A172 (cell line): ENCODE data around the gene C9orf43. TPM values are rescaled to one million over a fixed set of nuclear protein-coding genes. Genes with fewer than 3 reads are reported as not detected.
A peak's percentile ranks its signal among the peaks of the same experiment; 100 is the strongest.
"Not testable (repeated sequence)": the region's sequence is repeated elsewhere in the genome, so short reads cannot be mapped to it uniquely, and the experiment has no call there.

ENCODE experiments used
- DNase-seq: peaks from one replicate; pipeline ENCODE4 v3.0.0-alpha.2; 2015; ENCODE audit warnings: low spot score
- total RNA-seq: library from RNA; depleted of rRNA; stranded (reverse); fragments of >200 nt; shearing (Covaris generic); gene quantifications from 2 replicates; pipeline ENCODE4 v1.2.3, GENCODE V29; 2014

The C9orf43 gene
- total RNA-seq, 1 experiment from 2014 or later: 0.76 TPM

DNA sequence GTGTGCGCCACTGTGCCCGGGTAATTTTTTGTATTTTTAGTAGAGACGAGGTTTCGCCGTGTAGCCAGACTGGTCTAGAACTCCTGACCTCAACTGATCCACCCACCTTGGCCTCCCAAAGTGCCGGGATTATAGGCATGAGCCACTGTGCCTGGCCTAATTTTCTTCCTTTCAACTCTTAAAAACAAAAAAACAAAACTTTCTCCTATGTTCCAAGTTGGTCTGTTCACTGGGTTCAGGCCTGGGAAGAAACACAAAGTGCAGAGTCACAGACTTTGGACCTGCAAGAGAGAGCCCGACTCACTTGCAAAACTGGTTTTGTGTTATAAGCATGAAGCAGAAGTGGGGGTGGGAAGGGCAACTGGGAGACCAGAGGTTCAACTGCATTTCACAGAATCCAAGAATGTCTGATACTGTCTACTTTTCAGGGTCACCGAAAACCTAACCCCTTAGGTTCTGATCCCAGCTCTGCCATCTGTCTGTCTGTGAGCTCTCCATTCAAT, 28.6 kb upstream of the C9orf43 start:
- no peak for DNase-seq

DNA sequence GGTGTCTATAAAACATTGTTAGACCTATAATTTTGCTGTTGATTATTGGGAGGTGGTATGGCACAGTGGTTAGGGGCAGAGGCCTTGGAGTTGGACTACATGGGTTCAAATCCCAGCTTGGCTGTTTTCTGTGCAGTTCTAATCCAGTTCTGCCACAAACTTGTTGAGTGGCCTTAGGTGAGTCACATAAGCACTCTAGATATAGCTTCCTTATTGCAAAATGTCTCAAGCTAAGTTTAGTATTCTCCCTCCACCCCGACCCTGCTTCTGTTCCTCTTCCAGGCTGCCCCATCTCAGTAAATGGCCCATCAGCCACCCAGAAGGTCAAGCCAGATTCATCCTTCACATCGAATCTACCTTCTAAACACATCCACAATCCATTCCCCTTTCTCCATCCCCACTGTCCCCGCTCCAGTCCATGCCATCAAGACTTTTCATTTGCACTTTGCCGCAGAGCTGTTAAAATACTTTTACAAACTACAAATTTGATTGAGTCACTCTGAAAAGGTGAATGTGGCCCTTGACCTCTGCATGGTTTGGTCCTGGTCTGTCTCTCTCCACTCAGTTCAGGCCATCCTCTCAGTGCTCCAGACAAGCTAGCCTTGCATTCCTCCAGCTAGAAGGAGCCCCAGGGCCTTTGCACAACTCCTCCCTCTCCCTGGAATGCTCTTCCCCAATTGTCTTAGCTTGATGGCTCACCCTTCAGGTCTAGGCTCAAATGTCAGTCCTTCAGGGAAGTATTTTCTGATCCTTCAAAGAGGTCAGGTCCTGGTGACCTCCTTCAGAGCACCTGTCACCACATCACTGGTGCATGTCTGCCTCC, 23.8 kb upstream of the C9orf43 start:
- DNase-seq: no peak

DNA sequence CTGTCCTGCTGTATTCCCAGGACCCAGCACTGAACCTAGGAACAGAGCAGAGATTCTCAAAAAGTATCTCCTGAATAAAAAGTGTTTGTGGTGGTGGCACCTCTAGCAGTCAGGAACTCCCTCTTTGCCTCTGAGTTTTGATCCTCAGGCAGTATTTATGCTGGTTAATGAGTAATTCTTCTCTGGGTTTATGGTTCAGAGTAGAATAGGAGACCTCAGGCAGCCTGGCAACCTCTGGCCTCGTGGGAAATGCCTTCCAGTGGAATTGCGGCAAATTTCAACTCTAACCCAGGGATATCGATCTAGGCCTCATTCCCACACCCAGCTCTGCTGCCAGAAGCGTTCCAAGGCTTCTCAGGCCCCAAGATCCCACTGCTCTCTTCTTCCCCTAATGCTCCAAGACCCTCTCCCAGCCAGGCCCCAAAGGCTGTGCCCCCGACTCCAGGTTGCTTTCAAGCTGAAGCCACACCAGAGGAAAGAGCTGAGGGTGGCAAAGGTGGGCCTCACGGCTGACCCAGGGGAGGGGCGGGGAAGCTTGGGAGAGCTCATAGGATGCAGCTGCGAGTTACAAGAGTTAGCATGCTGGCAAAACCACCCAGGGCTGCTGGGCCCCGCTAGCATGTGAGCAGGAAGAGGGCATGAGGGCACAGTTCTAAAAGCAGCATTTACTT, 22.9 kb upstream of the C9orf43 start:
- DNase-seq: no peak

- DNase-seq: no peak
Measured at GRCh38 chr9:113388833-113389232, 21.7 kb upstream of the C9orf43 start.

DNA sequence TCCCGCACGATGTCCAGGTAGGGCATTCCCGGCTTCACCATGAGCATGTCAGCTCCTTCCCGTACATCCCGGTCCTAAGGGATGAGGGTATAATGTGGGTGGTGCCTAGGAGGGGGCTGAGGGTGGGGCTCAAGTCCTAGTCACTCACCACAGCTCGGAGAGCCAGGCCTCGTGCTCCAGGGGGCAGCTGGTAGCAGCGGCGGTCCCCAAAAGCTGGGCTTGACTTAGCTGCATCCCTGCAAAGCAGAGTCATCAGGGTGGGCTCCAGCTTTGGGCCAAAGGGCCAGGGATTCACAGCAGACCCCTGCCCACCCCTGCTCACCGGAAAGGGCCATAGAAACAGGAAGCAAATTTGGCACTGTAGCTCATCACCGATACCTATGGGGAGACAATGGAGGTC, 21.1 kb upstream of the C9orf43 start:
- no peak for DNase-seq

- DNase-seq: no peak
Measured at GRCh38 chr9:113390192-113390960, 20.2 kb upstream of the C9orf43 start.

DNA sequence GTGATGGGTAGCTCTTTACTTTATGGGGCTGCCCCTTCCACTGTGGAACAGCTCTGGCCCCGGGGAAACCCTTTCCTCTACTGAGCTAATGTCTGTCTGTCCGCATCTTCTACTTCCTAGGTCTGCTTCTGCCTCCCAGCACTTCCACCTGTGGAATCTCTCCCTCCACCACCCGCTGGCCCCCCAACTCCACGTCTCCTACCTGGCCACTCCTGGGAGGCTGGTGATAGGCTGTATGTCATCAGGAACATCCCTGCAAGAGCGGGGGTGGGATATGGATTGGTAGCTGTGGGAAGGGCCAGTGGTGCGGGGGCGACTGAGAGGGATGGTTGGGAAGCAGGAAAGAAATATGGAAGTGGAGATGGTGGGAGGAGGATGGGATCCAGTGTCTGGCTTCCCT, 18.6 kb upstream of the C9orf43 start:
- DNase-seq: no peak

- no peak for DNase-seq
Measured at GRCh38 chr9:113393281-113393680, 17.3 kb upstream of the C9orf43 start.

DNA sequence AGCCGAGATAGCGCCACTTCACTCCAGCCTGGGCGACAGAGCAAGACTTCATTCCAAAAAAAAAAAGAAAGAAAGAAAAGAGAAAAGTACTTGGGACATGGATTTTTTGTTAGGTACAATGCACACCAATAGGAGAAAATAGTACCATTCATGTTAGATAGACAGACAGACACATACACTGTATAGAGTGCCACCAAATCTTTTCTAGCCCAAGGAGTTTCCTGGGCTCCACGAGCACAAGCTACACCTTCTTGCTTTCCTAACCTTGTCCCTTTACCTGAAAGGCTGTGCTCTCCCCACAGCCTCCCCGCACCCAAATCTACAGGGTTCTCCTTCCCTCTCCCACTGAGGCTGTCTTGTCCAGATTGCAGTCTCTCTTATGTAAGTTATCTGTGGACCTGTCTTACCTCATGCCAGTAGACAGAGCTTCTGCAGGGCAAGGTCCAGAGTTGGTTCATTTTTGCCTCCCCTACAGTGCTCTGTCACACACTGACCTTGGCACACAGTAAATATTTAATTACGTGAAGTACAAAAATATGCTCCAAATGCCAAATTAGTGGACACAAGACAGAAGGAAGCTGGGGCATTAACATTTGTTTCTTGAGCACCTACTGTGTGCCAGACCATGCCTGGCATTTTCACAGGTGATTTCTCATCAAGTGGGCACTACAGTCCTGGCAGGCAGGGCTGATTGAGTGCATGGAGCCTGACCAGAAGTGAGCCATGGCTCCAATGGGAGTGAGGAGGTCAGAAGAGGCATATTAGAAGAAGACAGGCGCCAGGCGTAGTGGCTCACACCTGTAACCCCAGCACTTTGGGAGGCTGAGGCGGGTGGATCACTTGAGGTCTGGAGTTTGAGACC, 15.3 kb upstream of the C9orf43 start:
- DNase-seq: no peak

GRCh38 chr9:113397203-113397631, 13.3 kb upstream of the C9orf43 start:
- no peak for DNase-seq

- DNase-seq: no peak
Measured at GRCh38 chr9:113398796-113399195, 11.8 kb upstream of the C9orf43 start.

DNA sequence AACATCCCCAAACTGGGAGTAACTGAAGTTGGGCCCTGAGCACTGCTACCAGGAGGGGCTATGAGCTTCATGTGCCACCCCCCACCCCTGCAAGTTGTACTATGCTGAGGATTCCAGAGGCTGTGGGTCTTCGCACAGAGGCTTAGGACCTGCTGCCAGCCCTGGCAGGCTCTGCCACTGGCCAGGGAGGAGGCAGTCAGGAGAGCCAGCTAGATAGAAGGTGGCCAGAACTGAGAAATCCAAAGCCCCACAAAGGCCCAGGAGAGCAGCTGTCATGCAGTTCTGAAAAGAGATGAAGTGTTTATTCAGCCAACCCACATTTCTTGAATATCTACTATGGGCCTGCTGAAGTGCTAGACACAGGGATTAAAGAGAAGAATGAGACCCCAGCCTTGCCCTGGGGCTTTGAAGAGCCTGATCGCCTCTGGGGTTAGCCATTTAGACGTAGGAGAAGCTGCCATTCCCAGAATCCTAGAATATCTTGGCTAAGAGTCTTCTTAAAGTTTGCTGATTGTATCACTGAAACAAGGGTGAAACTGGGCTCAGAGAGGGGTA, 10.8 kb upstream of the C9orf43 start:
- no peak for DNase-seq

DNA sequence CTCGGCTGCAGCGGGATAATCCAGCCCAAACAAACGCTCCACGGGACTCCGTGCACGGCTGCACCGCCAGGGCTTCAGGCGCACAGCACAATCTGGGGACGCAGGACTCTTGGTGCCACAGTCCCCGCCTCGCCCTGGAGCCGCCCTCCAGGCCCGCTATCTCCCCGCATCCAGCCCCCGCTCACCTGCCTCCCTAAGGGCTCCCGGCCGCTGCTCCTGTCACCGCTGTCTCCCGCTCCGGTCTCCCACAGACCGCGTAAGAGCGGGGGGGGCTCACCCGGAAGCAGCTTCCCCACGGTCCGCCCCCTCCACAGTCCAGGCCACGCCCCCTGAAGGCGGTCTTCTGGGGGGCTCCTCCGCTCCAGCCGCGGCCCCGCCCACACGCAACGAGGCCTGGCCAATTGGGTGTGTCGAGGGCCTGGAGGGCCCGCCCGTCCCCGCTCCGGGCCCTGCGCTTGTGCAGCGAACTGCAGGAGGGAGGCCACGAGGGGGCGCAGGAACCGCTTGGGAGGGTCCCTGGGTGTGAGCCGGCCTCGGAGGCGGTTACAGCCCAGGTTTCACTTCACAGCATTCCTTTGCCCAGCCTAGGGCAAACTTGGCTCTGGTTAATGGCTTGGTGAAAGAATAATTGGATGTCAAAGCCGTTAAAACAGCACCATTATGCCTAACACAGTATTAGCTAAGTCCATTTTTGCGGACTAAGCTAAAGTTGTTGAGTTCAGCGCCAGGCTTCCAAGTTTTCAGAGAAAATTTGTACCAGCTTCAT, 9.3 kb upstream of the C9orf43 start, which contains the start of gene ALAD:
Gene ALAD (minus strand): TSS at position 258 of the 766 bp plus-strand sequence. CDS start 7,725 bp downstream, outside the sequence.
- peak; percentile 93 for DNase-seq

GRCh38 chr9:113403646-113404045, 6.9 kb upstream of the C9orf43 start:
- no peak for DNase-seq

DNA sequence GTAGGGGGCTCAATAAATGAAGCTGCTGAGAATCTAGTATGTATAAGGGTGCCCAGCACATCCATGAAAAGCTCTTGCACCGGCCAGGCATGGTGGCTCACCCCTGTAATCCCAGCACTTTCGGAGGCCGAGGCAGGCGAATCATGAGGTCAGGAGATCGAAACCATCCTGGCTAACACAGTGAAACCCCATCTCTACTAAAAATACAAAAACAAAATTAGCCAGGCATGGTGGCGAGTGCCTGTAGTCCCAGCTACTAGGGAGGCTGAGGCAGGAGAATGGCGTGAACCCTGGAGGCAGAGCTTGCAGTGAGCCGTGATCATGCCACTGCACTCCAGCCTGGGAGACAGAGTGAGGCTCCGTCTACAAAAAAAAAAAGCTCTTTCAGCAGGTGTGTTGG, 4.2 kb upstream of the C9orf43 start:
- not testable (repeated sequence) for DNase-seq

DNA sequence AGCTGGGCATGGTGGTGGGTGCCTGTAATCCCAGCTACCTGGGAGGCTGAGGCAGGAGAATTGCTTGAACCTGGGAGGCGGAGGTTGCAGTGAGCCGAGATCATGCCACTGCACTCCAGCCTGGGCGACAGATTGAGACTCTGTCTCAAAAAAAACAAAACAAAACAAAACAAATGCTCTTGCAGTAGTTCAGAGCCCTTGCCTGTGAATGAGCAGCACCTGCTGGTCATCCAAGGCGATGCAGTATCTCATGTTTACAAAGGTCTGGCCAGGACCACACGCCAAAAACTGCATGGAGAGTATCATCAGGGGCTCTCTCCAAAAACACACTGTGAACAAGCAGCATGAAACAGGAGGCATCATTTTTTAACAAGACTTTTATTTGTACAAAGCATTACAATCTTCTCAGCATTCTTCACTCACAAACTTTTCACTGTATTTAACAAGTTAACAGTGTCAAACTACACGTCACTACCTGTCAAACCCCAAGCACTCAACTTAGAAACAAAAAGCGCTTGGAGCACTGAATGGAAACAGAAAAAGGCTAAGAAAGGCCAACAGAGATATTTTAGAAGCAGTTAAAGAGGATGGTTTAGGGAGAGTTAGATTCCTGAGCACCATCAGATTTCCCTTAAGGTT, 3.6 kb upstream of the C9orf43 start:
- DNase-seq: peak; percentile 37

DNA sequence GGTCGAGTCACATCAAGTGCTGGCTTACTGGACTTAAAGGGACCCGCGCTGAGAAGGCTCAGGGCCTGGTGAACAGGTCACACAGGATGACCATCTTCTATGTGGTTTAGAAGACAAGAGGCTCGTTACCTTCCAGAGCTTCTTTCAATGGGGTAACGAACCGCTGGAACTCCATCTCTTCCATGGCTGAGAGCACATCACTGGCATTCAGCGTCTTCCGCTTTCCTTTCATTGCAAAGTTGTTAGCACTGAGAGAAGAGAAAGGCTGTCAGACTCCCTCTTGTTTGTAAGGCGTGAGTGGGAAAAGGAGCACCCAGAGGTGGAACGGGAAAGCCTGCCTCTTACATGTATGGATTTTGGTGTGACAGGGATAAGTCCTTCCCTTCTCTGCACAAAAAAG, 1.1 kb upstream of the C9orf43 start:
- DNase-seq: no peak

GRCh38 chr9:113409883-113410206, 702 bp upstream of the C9orf43 start:
- no peak for DNase-seq

DNA sequence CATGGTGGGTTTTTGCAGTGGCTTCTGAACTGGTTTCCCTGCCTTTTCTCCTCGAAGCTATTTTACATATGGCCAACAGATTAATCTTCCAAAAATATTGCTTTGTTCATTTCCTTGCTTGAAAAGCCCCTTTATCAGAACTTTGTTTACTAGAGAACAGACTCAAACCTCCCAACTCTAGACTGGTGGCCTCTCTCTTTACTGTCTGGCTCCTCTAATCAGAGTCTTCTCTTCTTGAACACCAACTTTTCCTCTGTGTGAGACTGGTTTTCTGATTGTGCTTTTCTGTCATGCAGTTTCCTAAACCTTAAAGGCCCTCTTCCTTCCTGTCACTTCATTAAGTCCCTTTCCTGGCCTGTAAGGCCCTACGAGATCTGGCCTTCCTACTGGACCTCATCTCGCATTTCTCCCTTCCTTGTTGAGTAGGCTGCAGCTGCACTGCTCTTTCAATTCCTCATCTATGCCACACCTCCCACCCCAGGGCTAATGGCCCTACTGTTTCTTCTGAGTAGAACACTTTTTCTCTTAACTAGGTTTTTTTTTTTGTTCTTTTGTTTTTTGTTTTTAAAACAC, 5.7 kb downstream of the C9orf43 start:
- no peak for DNase-seq
